ENCODE data around the gene TENT4B. TPM values are rescaled to one million over a fixed set of nuclear protein-coding genes. Genes with fewer than 3 reads are reported as not detected.

Gene TENT4B
- polyA plus RNA-seq, 1 of the 3 experiments (the other 2 are of a cell fraction): 5.6 TPM

GRCh38 chr16:50103764-50104163 lies 49.3 kb upstream of the TENT4B start:
- no peaks in the 10 kb centered on the region for H3K9me3 ChIP-seq
- no peaks in the 10 kb centered on the region for H4K20me1 ChIP-seq (ENCODE audit: insufficient read depth)
- H3K4me1 ChIP-seq (ENCODE audit: control insufficient read depth in 1 of 2, insufficient read depth in 2 of 2, low read depth in 1 of 2, low read length in 1 of 2): no peaks in the 10 kb centered on the region
- 79% methylated on average over 4 of the region's 5 CpGs for WGBS (ENCODE audit: low lambda C conversion rate)
- CTCF ChIA-PET: no interaction called here
- no peak overlapping the region for H3K4me3 ChIP-seq (ENCODE audit: low read depth in 2 of 2, low read length in 1 of 2)
- POLR2A ChIA-PET: no interaction called here
- no peak overlapping the region for H3K9ac ChIP-seq
- no peak for DNase-seq
- H3F3A ChIP-seq (replicated peaks; ENCODE audit: insufficient read depth): no peaks in the 10 kb centered on the region
- H3K79me2 ChIP-seq (ENCODE audit: insufficient read depth): no peaks in the 10 kb centered on the region
- no peak overlapping the region for H3K27ac ChIP-seq (ENCODE audit: low read depth in 2 of 2, low read length in 1 of 2)
- TF ChIP-seq, protein P1, sequence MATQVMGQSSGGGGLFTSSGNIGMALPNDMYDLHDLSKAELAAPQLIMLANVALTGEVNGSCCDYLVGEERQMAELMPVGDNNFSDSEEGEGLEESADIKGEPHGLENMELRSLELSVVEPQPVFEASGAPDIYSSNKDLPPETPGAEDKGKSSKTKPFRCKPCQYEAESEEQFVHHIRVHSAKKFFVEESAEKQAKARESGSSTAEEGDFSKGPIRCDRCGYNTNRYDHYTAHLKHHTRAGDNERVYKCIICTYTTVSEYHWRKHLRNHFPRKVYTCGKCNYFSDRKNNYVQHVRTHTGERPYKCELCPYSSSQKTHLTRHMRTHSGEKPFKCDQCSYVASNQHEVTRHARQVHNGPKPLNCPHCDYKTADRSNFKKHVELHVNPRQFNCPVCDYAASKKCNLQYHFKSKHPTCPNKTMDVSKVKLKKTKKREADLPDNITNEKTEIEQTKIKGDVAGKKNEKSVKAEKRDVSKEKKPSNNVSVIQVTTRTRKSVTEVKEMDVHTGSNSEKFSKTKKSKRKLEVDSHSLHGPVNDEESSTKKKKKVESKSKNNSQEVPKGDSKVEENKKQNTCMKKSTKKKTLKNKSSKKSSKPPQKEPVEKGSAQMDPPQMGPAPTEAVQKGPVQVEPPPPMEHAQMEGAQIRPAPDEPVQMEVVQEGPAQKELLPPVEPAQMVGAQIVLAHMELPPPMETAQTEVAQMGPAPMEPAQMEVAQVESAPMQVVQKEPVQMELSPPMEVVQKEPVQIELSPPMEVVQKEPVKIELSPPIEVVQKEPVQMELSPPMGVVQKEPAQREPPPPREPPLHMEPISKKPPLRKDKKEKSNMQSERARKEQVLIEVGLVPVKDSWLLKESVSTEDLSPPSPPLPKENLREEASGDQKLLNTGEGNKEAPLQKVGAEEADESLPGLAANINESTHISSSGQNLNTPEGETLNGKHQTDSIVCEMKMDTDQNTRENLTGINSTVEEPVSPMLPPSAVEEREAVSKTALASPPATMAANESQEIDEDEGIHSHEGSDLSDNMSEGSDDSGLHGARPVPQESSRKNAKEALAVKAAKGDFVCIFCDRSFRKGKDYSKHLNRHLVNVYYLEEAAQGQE (IDR thresholded peaks at IDR 0.05; ENCODE audit: low read depth, low read length): no peak
- TF ChIP-seq, protein P2, sequence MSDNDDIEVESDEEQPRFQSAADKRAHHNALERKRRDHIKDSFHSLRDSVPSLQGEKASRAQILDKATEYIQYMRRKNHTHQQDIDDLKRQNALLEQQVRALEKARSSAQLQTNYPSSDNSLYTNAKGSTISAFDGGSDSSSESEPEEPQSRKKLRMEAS (IDR thresholded peaks at IDR 0.05; ENCODE audit: low read depth): no peak
- TF ChIP-seq YY1 (IDR thresholded peaks at IDR 0.05; ENCODE audit: low read depth): no peak
- TF ChIP-seq MXI1 (IDR thresholded peaks at IDR 0.05; ENCODE audit: low read depth, low read length): no peak
- no peak for TF ChIP-seq ELF1 (IDR thresholded peaks at IDR 0.05)
- no peak for TF ChIP-seq EP300 (IDR thresholded peaks at IDR 0.05; ENCODE audit: borderline replicate concordance in 1 of 2, low read depth in 1 of 2, low read length in 1 of 2)
- TF ChIP-seq, protein P3, sequence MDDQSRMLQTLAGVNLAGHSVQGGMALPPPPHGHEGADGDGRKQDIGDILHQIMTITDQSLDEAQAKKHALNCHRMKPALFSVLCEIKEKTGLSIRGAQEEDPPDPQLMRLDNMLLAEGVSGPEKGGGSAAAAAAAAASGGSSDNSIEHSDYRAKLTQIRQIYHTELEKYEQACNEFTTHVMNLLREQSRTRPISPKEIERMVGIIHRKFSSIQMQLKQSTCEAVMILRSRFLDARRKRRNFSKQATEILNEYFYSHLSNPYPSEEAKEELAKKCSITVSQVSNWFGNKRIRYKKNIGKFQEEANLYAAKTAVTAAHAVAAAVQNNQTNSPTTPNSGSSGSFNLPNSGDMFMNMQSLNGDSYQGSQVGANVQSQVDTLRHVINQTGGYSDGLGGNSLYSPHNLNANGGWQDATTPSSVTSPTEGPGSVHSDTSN (IDR thresholded peaks at IDR 0.05): no peak
- no peak for TF ChIP-seq FOXM1 (IDR thresholded peaks at IDR 0.05; ENCODE audit: low read depth)
- no peak for TF ChIP-seq RXRA (IDR thresholded peaks at IDR 0.05; ENCODE audit: borderline replicate concordance, low read depth)
- no peak for TF ChIP-seq TCF12 (IDR thresholded peaks at IDR 0.05)
- TF ChIP-seq RCOR1 (IDR thresholded peaks at IDR 0.05; ENCODE audit: low read length): no peak
- no peak for TF ChIP-seq SIN3A (IDR thresholded peaks at IDR 0.05; ENCODE audit: borderline replicate concordance, low read depth, low read length)
- no peak for TF ChIP-seq JUND (IDR thresholded peaks at IDR 0.05)
- TF ChIP-seq NFIC (IDR thresholded peaks at IDR 0.05; ENCODE audit: borderline replicate concordance): no peak
- TF ChIP-seq, protein P4, sequence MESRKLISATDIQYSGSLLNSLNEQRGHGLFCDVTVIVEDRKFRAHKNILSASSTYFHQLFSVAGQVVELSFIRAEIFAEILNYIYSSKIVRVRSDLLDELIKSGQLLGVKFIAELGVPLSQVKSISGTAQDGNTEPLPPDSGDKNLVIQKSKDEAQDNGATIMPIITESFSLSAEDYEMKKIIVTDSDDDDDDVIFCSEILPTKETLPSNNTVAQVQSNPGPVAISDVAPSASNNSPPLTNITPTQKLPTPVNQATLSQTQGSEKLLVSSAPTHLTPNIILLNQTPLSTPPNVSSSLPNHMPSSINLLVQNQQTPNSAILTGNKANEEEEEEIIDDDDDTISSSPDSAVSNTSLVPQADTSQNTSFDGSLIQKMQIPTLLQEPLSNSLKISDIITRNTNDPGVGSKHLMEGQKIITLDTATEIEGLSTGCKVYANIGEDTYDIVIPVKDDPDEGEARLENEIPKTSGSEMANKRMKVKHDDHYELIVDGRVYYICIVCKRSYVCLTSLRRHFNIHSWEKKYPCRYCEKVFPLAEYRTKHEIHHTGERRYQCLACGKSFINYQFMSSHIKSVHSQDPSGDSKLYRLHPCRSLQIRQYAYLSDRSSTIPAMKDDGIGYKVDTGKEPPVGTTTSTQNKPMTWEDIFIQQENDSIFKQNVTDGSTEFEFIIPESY (IDR thresholded peaks at IDR 0.05; ENCODE audit: borderline replicate concordance, low read depth): no peak
- TF ChIP-seq RAD21 (IDR thresholded peaks at IDR 0.05; ENCODE audit: low read length): no peak
- no peak for TF ChIP-seq POLR2AphosphoS5 (IDR thresholded peaks at IDR 0.05; ENCODE audit: low read depth, low read length)
- no peak overlapping the region for H3K4me2 ChIP-seq
- peaks cover 38 to 73% of the 10 kb centered on the region in 2 experiments for H3K36me3 ChIP-seq (replicated peaks in 1 of 2; ENCODE audit: control insufficient read depth in 1 of 2, insufficient read depth in 2 of 2, low read length in 1 of 2)
- no peaks in the 10 kb centered on the region for H3K27me3 ChIP-seq (ENCODE audit: insufficient read depth)
- no peak overlapping the region for H2AFZ ChIP-seq (ENCODE audit: low read depth)
- H3K9me2 ChIP-seq: no peaks in the 10 kb centered on the region

All from SK-N-SH (cell line).